ENCODE measurements around the gene EFCAB8. TPM values are rescaled to one million over a fixed set of nuclear protein-coding genes. Genes with fewer than 3 reads are reported as not detected.

The EFCAB8 gene
- total and polyA plus RNA-seq, 11 donors: 0.03 to 0.29 (median 0.08) TPM; not detected in 8

DNA sequence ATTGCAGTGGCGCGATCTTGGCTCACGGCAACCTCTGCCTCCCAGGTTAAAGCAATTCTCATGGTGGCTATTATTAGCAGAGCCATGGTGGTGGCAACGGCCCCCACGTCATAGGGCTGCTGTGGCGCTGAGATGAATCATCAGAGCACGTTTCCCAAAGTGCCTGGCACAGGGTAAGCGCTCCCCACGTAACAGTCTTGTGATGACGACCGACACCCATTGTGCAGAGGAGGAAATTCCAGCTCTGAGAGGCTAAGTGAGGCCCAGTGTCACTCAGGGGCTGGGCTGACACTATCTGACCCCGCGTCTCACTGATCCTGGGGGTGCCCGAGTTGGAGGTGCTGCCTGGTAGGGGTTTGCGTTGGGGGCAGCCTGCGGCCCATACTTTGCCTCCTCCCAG, 129.3 kb downstream of the EFCAB8 start:
- DNase-seq: peak in 3 of 5 donors; percentile 39 to 86 (median 42)

DNA sequence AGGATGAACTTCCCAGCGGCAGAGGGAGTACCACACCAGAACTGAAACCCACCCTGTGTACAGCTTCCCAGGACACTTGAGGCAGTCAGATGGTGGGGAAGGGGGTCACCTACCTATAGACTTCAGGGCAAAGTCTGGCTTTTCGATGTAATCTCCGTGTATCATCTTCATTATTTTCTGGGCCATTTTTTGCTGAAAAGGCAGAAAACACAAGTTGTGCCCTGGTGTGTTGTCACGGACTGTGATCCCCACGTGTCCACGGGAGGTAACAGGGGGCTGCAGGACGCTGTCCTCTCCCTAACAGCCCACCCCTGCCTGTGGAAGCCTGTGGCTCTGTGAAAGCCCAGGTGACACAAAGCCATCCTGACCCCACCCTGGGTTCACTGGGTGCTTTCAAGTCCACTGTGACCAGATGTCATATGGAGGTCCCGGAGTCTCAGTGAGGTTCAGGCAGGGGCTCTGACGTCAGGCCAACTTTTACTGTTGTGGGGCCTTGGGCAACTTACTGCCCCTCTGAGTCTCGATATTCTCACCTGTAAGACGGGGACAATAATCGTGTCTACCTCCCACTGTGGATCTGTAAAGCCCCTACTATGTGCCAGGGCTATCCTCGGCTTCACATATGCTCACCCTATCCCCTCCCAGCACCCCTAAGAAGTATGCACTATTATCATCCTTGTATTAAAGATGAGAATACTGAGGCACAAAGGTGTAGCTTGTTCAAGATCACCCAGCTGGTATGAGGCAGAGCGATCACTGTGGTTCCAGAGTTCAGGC, 131.0 kb downstream of the EFCAB8 start:
- Histone ChIP-seq H3K9me3 (peaks cover 0 to 1% (median 0%) of the 10 kb centered on the region in 12 donors), H3K4me1 (peaks cover 0 to 7% (median 0%) of the 10 kb centered on the region in 12 donors), H3K27me3 (no peaks in the 10 kb centered on the region), H3K27ac (no peak overlapping the region), H3K36me3 (no peaks in the 10 kb centered on the region), H3K4me3 (no peak overlapping the region)
- WGBS, 4 donors: 86 to 92% (median 90%) methylated on average over 13 to 14 of the region's 14 CpGs
- intact Hi-C loops (cut with DNase I): no loop called here
- DNase-seq: peak in 2 of 5 donors; percentile 1 to 24
- ATAC-seq: no peak
- TF ChIP-seq POLR2A (IDR thresholded peaks at IDR 0.05): no peak
- TF ChIP-seq, protein P1, sequence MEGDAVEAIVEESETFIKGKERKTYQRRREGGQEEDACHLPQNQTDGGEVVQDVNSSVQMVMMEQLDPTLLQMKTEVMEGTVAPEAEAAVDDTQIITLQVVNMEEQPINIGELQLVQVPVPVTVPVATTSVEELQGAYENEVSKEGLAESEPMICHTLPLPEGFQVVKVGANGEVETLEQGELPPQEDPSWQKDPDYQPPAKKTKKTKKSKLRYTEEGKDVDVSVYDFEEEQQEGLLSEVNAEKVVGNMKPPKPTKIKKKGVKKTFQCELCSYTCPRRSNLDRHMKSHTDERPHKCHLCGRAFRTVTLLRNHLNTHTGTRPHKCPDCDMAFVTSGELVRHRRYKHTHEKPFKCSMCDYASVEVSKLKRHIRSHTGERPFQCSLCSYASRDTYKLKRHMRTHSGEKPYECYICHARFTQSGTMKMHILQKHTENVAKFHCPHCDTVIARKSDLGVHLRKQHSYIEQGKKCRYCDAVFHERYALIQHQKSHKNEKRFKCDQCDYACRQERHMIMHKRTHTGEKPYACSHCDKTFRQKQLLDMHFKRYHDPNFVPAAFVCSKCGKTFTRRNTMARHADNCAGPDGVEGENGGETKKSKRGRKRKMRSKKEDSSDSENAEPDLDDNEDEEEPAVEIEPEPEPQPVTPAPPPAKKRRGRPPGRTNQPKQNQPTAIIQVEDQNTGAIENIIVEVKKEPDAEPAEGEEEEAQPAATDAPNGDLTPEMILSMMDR (IDR thresholded peaks at IDR 0.05): no peak

More for the DNA sequence above, 129.3 kb downstream of the EFCAB8 start:
- Histone ChIP-seq H3K27me3 (no peaks in the 10 kb centered on the region), H3K27ac (peak overlapping the region in 2 of 12 donors; percentile 14 to 37), H3K4me3 (no peak overlapping the region), H3K36me3 (no peaks in the 10 kb centered on the region), H3K4me1 (peaks cover 0 to 10% (median 0%) of the 10 kb centered on the region in 12 donors), H3K9me3 (no peaks in the 10 kb centered on the region)
- TF ChIP-seq, protein P1 (IDR thresholded peaks at IDR 0.05): no peak
- TF ChIP-seq POLR2A (IDR thresholded peaks at IDR 0.05): no peak
- peak; percentile 53 to 93 (median 89) for ATAC-seq
- 34 to 63% (median 56%) methylated on average over 14 to 16 of the region's 16 CpGs for WGBS, 4 donors
- intact Hi-C loops (cut with DNase I): no loop called here

DNA sequence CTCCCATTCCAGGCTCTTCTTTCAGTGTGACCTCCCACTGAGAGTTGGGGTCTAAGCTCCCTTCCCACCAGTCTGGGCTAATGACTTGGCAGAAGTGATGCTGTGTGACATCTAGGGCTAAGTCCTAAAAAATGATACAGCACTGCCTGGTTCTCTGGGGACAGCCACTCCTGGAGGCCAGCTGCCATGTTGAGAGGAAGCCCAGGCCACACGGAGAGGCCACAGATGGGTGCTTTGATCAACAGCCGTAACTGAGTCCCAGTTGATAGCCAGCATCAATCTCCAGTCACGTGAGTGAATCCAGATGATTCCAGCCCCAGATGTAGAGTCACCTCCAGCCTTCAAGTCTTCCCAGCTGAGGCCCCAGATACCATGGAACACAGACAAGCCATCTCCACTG, 131.7 kb downstream of the EFCAB8 start:
- intact Hi-C loops (cut with DNase I): no loop called here
- 65 to 75% (median 69%) methylated on average over 2 to 3 of the region's 3 CpGs for WGBS, 4 donors
- Histone ChIP-seq H3K27ac (no peak overlapping the region), H3K4me3 (no peak overlapping the region), H3K27me3 (no peaks in the 10 kb centered on the region), H3K36me3 (no peaks in the 10 kb centered on the region), H3K9me3 (peaks cover 0 to 9% (median 0%) of the 10 kb centered on the region in 12 donors), H3K4me1 (peaks cover 0 to 7% (median 0%) of the 10 kb centered on the region in 12 donors)
- ATAC-seq (no peak), DNase-seq (peak in 1 of 5 donors; percentile 22)
- TF ChIP-seq POLR2A (IDR thresholded peaks at IDR 0.05): no peak
- TF ChIP-seq, protein P1 (IDR thresholded peaks at IDR 0.05): no peak

DNA sequence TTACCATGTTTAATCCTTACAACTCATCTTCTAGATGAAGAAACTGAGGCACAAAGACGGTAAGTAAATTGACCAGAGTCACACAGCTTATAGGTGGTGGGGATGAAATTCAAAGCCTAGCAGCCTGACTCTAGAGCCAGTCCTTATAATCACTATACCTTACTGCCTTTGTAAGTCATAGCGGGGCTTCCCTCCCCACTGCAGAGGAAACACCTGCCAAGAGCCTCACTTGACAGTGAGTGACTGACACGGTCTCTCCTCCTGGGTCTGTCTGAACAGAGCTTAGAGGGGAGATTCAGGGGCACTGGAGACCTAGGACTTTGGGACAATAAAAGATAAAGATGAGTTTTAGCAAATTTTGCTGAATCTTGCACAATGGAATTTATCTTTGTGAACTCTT, 132.7 kb downstream of the EFCAB8 start:
- intact Hi-C loops (cut with DNase I): no loop called here
- 50 to 65% (median 63%) methylated on average over 3 of the region's 3 CpGs for WGBS, 4 donors
- TF ChIP-seq, protein P1 (IDR thresholded peaks at IDR 0.05): no peak
- TF ChIP-seq POLR2A (IDR thresholded peaks at IDR 0.05): no peak
- Histone ChIP-seq H3K4me1 (peaks cover 0 to 7% (median 0%) of the 10 kb centered on the region in 12 donors), H3K27ac (no peak overlapping the region), H3K36me3 (no peaks in the 10 kb centered on the region), H3K4me3 (no peak overlapping the region), H3K9me3 (peaks cover 0 to 11% (median 0%) of the 10 kb centered on the region in 12 donors), H3K27me3 (no peaks in the 10 kb centered on the region)
- no peak for DNase-seq
- ATAC-seq: no peak

All from heart left ventricle (tissue), 16 donors.